CD14-positive monocyte (primary cell): Measurements from ENCODE around the gene RPLP2. TPM values are rescaled to one million over a fixed set of nuclear protein-coding genes. Genes with fewer than 3 reads are reported as not detected.

Experiments used
- DNase-seq, 3 donors: peaks; one replicate each; pipeline ENCODE4 v3.0.0-alpha.2; 2011 to 2022
- H2AFZ ChIP-seq: 2 replicates; pipeline ENCODE4 v1.6.0; 2012; ENCODE audit warnings: mild to moderate bottlenecking, low read depth, low read length, inconsistent platforms; ENCODE audit not compliant: insufficient read depth, poor library complexity, severe bottlenecking
- H3K27ac ChIP-seq, 2 donors: 1 replicate in 1 of 2; 2 replicates in 1 of 2; pipeline ENCODE4 v1.5.1; 2012 to 2013; ENCODE audit warnings: low read length in 2 of 2, control low read depth in 1 of 2, inconsistent platforms in 1 of 2, low read depth in 1 of 2, mild to moderate bottlenecking in 1 of 2
- H3K27me3 ChIP-seq, 2 donors: one replicate each; pipeline versions ENCODE4 v1.6.0 to v1.6.1; 2011 to 2013; ENCODE audit warnings: low read length in 2 of 2; ENCODE audit not compliant: control insufficient read depth in 2 of 2, insufficient read depth in 2 of 2
- H3K36me3 ChIP-seq, 2 donors: replicated peaks in 1 of 2; 1 replicate in 1 of 2; 2 replicates in 1 of 2; pipeline versions ENCODE4 v1.5.1 to v1.6.1; 2012 to 2013; ENCODE audit warnings: low read length in 2 of 2, control low read depth in 1 of 2, inconsistent platforms in 1 of 2, mild to moderate bottlenecking in 1 of 2; ENCODE audit not compliant: insufficient read depth in 2 of 2, control insufficient read depth in 1 of 2
- H3K4me1 ChIP-seq, 2 donors: 1 replicate in 1 of 2; 2 replicates in 1 of 2; pipeline versions ENCODE4 v1.5.1 to v1.6.1; 2012 to 2013; ENCODE audit warnings: low read length in 2 of 2, control low read depth in 1 of 2, inconsistent platforms in 1 of 2, mild to moderate bottlenecking in 1 of 2, moderate library complexity in 1 of 2; ENCODE audit not compliant: insufficient read depth in 2 of 2, control insufficient read depth in 1 of 2
- H3K4me2 ChIP-seq: replicated peaks from 2 replicates; pipeline ENCODE3; 2012; ENCODE audit warnings: low read length, moderate library complexity, mild to moderate bottlenecking; ENCODE audit not compliant: poor library complexity, severe bottlenecking; ENCODE audit errors: extremely low read depth
- H3K4me3 ChIP-seq, 3 experiments: fragments of 200-600 bp in 1 of 3; sonication (generic) in 1 of 3; replicated peaks in 1 of 3; 1 replicate in 2 of 3; 2 replicates in 1 of 3; pipeline ENCODE4 v1.5.1; 2011 to 2013; ENCODE audit warnings: low read length in 3 of 3, mild to moderate bottlenecking in 3 of 3, control low read depth in 2 of 3, low read depth in 2 of 3, inconsistent platforms in 1 of 3, moderate library complexity in 1 of 3
- H3K79me2 ChIP-seq: 2 replicates; pipeline ENCODE4 v1.6.0; 2012; ENCODE audit warnings: mild to moderate bottlenecking, control low read depth, inconsistent platforms, low read length, moderate library complexity; ENCODE audit not compliant: insufficient read depth
- H3K9ac ChIP-seq: 2 replicates; pipeline ENCODE4 v1.6.0; 2017; ENCODE audit warnings: low read length, mild to moderate bottlenecking; ENCODE audit not compliant: insufficient read depth, poor library complexity, severe bottlenecking
- H3K9me3 ChIP-seq, 2 donors: replicated peaks in 1 of 2; 1 replicate in 1 of 2; 2 replicates in 1 of 2; pipeline versions ENCODE4 v1.5.1 to v1.6.1; 2012 to 2013; ENCODE audit warnings: low read length in 2 of 2, control low read depth in 1 of 2; ENCODE audit not compliant: control insufficient read depth in 1 of 2, insufficient read depth in 1 of 2
- H4K20me1 ChIP-seq: 2 replicates; pipeline ENCODE4 v1.6.0; 2012; ENCODE audit warnings: mild to moderate bottlenecking, low read length, control low read depth, moderate library complexity; ENCODE audit not compliant: insufficient read depth
- H3K27ac Mint-ChIP-seq, 7 donors: one replicate each; pipeline ENCODE4 v1.8.0; 2020; ENCODE audit warnings: mild to moderate bottlenecking in 7 of 7, mixed read lengths in 7 of 7, moderate library complexity in 6 of 7, inconsistent platforms in 2 of 7
- H3K27me3 Mint-ChIP-seq, 3 donors: one replicate each; pipeline ENCODE4 v1.8.0; 2021 to 2022; ENCODE audit warnings: low read depth in 3 of 3, mild to moderate bottlenecking in 3 of 3, mixed read lengths in 3 of 3, moderate library complexity in 3 of 3, inconsistent platforms in 1 of 3
- H3K36me3 Mint-ChIP-seq, 2 donors: one replicate each; pipeline ENCODE4 v1.8.0; 2020; ENCODE audit warnings: mixed read lengths in 2 of 2, inconsistent platforms in 1 of 2, mild to moderate bottlenecking in 1 of 2
- H3K4me1 Mint-ChIP-seq: one replicate; pipeline ENCODE4 v1.8.0; 2020; ENCODE audit warnings: mild to moderate bottlenecking, mixed read lengths
- H3K4me3 Mint-ChIP-seq, 2 donors: one replicate each; pipeline ENCODE4 v1.8.0; 2020; ENCODE audit warnings: mild to moderate bottlenecking in 2 of 2, mixed read lengths in 2 of 2, moderate library complexity in 1 of 2
- H3K9me3 Mint-ChIP-seq, 7 donors: one replicate each; pipeline ENCODE4 v1.8.0; 2020 to 2022; ENCODE audit warnings: mixed read lengths in 7 of 7, mild to moderate bottlenecking in 6 of 7, moderate library complexity in 6 of 7, inconsistent platforms in 2 of 7
- WGBS: methylation state at CpG from one replicate; pipeline ENCODE4 v1.1.5; 2013; ENCODE audit warnings: missing lambda C conversion rate; ENCODE audit not compliant: insufficient coverage; 5-methylcytosine and 5-hydroxymethylcytosine counted together
- intact Hi-C, 2 donors: fragments of 100-400 bp; cut with micrococcal nuclease; formaldehyde crosslinking; loops; one replicate each; pipeline versions ENCODE4 v1.15.0 to v1.15.1; 2023
- polyA plus RNA-seq, 3 donors: library from polyadenylated mRNA; depleted of rRNA in 1 of 3; unstranded in 2 of 3; stranded (reverse) in 1 of 3; fragments of 300-500 nt in 2 of 3; fragments of >200 nt in 1 of 3; fragmentation: Illumina TruSeq in 2 of 3; gene quantifications; 1 replicate in 2 of 3; 2 replicates in 1 of 3; pipeline ENCODE4 v1.2.3, GENCODE V29; 2012 to 2021
- TF ChIP-seq, protein P1 (sequence below): fragments of 200-600 bp; IDR thresholded peaks from one replicate; pipeline ENCODE4 v1.8.0; 2022; ENCODE audit warnings: antibody characterized with exemption, mild to moderate bottlenecking

Gene RPLP2
- polyA plus RNA-seq, 3 donors = 879 to 1,191 (median 990) TPM

DNA sequence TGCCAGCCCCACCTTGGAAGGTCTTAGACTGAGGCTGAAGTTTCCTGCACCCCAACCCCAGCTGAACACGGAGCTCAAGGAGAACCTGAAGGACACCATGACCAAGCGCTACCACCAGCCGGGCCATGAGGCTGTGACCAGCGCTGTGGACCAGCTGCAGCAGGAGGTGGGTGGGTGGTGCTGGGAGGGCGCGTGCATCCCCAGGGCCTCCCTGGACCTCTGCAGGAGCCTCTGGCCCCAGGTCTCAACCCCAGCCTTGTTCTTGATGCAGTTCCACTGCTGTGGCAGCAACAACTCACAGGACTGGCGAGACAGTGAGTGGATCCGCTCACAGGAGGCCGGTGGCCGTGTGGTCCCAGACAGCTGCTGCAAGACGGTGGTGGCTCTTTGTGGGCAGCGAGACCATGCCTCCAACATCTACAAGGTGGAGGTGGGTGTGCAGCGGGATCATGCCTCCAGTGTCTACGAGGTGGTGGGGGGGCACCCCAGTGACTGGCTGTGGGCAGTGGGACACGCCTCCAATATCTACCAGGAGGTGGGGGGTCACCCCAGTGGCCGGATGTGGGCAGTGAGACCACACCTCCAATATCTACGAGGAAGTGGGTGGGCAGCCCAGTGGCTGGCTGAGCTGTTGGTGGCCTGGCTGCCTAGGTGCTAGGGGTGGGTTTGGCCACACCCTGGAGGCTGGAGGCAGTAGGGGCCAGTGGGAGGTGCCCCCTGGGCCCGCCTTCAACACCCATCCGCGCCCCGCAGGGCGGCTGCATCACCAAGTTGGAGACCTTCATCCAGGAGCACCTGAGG lies 27.6 kb downstream of the RPLP2 start:
- Histone ChIP-seq H3K4me1 (peaks cover 37 to 49% of the 10 kb centered on the region in 2 donors), H3K36me3 (peaks cover 41 to 46% of the 10 kb centered on the region in 2 donors), H3K4me2 (no peak overlapping the region), H3K4me3 (no peak overlapping the region), H3K27me3 (peaks cover 0 to 11% of the 10 kb centered on the region in 2 donors), H4K20me1 (peaks cover 91% of the 10 kb centered on the region), H3K79me2 (peaks cover 50% of the 10 kb centered on the region), H3K9me3 (no peaks in the 10 kb centered on the region), H3K9ac (no peak overlapping the region), H2AFZ (no peak overlapping the region), H3K27ac (no peak overlapping the region)
- DNase-seq = no peak
- H3K36me3 Mint-ChIP-seq = peaks cover 43 to 48% of the 10 kb centered on the region in 2 donors
- H3K27ac Mint-ChIP-seq = no peak overlapping the region
- H3K4me1 Mint-ChIP-seq = peaks cover 39% of the 10 kb centered on the region
- intact Hi-C loops = no loop called here
- H3K4me3 Mint-ChIP-seq = no peak overlapping the region
- WGBS = 92% methylated on average over 16 of the region's 22 CpGs
- TF ChIP-seq, protein P1, sequence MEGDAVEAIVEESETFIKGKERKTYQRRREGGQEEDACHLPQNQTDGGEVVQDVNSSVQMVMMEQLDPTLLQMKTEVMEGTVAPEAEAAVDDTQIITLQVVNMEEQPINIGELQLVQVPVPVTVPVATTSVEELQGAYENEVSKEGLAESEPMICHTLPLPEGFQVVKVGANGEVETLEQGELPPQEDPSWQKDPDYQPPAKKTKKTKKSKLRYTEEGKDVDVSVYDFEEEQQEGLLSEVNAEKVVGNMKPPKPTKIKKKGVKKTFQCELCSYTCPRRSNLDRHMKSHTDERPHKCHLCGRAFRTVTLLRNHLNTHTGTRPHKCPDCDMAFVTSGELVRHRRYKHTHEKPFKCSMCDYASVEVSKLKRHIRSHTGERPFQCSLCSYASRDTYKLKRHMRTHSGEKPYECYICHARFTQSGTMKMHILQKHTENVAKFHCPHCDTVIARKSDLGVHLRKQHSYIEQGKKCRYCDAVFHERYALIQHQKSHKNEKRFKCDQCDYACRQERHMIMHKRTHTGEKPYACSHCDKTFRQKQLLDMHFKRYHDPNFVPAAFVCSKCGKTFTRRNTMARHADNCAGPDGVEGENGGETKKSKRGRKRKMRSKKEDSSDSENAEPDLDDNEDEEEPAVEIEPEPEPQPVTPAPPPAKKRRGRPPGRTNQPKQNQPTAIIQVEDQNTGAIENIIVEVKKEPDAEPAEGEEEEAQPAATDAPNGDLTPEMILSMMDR = no peak
- H3K9me3 Mint-ChIP-seq = peaks cover 0 to 3% (median 0%) of the 10 kb centered on the region in 7 donors
- H3K27me3 Mint-ChIP-seq = peaks cover 0 to 26% (median 5%) of the 10 kb centered on the region in 3 donors

DNA sequence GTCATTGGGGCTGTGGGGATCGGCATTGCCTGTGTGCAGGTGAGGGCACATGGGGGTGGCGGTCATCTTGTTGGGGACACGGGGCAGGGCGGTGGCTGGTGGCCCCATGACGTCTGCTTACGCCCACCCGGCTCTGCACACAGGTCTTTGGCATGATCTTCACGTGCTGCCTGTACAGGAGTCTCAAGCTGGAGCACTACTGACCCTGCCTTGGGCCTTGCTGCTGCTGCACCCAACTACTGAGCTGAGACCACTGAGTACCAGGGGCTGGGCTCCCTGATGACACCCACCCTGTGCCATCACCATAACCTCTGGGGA lies 28.2 kb downstream of the RPLP2 start:
- H3K4me3 ChIP-seq = no peak overlapping the region
- no peak overlapping the region for H3K4me2 ChIP-seq
- peaks cover 35 to 49% of the 10 kb centered on the region in 2 donors for H3K4me1 ChIP-seq
- no peak overlapping the region for H3K27ac ChIP-seq
- H3K79me2 ChIP-seq = peaks cover 50% of the 10 kb centered on the region
- H4K20me1 ChIP-seq = peaks cover 91% of the 10 kb centered on the region
- H3K9ac ChIP-seq = no peak overlapping the region
- H3K36me3 Mint-ChIP-seq = peaks cover 43 to 48% of the 10 kb centered on the region in 2 donors
- no peak overlapping the region for H2AFZ ChIP-seq
- H3K27ac Mint-ChIP-seq = no peak overlapping the region
- H3K27me3 ChIP-seq = peaks cover 0 to 10% of the 10 kb centered on the region in 2 donors
- peaks cover 41 to 46% of the 10 kb centered on the region in 2 donors for H3K36me3 ChIP-seq
- H3K9me3 Mint-ChIP-seq = peaks cover 0 to 3% (median 0%) of the 10 kb centered on the region in 7 donors
- WGBS = 90% methylated on average over 8 of the region's 8 CpGs
- no peak for DNase-seq
- peaks cover 38% of the 10 kb centered on the region for H3K4me1 Mint-ChIP-seq
- H3K27me3 Mint-ChIP-seq = peaks cover 0 to 24% (median 5%) of the 10 kb centered on the region in 3 donors
- TF ChIP-seq, protein P1 = no peak
- intact Hi-C loops = no loop called here
- no peaks in the 10 kb centered on the region for H3K9me3 ChIP-seq
- no peak overlapping the region for H3K4me3 Mint-ChIP-seq
